PFSK-1 (cell line): ENCODE measurements around the gene SND1.

Experiments used
- POLR2AphosphoS5 ChIP-seq: IDR thresholded peaks from 2 replicates; pipeline ENCODE4 v1.6.1; 2012; ENCODE audit warnings: low read depth, mild to moderate bottlenecking, control low read depth, low read length, moderate library complexity
- REST ChIP-seq, 2 experiments: IDR thresholded peaks; 2 replicates each; pipeline versions ENCODE4 v1.6.1 to v1.8.0; 2011 to 2012; ENCODE audit warnings: low read depth in 2 of 2, low read length in 2 of 2, control low read depth in 1 of 2, inconsistent platforms in 1 of 2, mild to moderate bottlenecking in 1 of 2, moderate library complexity in 1 of 2; ENCODE audit not compliant: insufficient read depth in 1 of 2
- SIN3A ChIP-seq: IDR thresholded peaks from 2 replicates; pipeline ENCODE4 v1.6.1; 2012; ENCODE audit warnings: mild to moderate bottlenecking, low read length, moderate library complexity, borderline replicate concordance; ENCODE audit not compliant: insufficient read depth

GRCh38 chr7:128030263-128030653 lies 378.3 kb downstream of the SND1 start:
- TF ChIP-seq POLR2AphosphoS5 (no peak), SIN3A (no peak), REST (IDR thresholded peaks at IDR 0.05; ENCODE audit: insufficient read depth in 1 of 2, low read depth in 2 of 2, low read length in 2 of 2) (no peak)
